Ammon's horn (tissue), 1 donor: ENCODE measurements around the gene ATXN7.

ENCODE experiments used
- DNase-seq: peaks from one replicate; pipeline ENCODE4 v3.0.0-alpha.2; 2016; ENCODE audit warnings: low spot score

Gene ATXN7

GRCh38 chr3:63864965-63865327 lies 1.3 kb downstream of the ATXN7 start:
- no peak for DNase-seq

- DNase-seq = no peak
Measured at GRCh38 chr3:63867225-63867624, 3.6 kb downstream of the ATXN7 start.

- DNase-seq = no peak
Measured at GRCh38 chr3:63869940-63870614, 6.4 kb downstream of the ATXN7 start.

GRCh38 chr3:63870615-63871005 lies 6.9 kb downstream of the ATXN7 start:
- DNase-seq = no peak

GRCh38 chr3:63872135-63872924 lies 8.7 kb downstream of the ATXN7 start:
- no peak for DNase-seq

- DNase-seq = no peak
Measured at GRCh38 chr3:63874769-63875168, 11.1 kb downstream of the ATXN7 start.

GRCh38 chr3:63875510-63875909 lies 11.8 kb downstream of the ATXN7 start:
- no peak for DNase-seq

GRCh38 chr3:63876260-63876659 lies 12.6 kb downstream of the ATXN7 start:
- DNase-seq = no peak

GRCh38 chr3:63877737-63878393 lies 14.2 kb downstream of the ATXN7 start:
- DNase-seq = no peak

- DNase-seq = no peak
Measured at GRCh38 chr3:63878394-63879060, 14.9 kb downstream of the ATXN7 start.

GRCh38 chr3:63880653-63881052 lies 17.0 kb downstream of the ATXN7 start:
- DNase-seq = no peak

- no peak for DNase-seq
Measured at GRCh38 chr3:63886858-63887257, 23.2 kb downstream of the ATXN7 start.

- no peak for DNase-seq
Measured at GRCh38 chr3:63891518-63891917, 27.9 kb downstream of the ATXN7 start.

GRCh38 chr3:63892773-63893352 lies 29.2 kb downstream of the ATXN7 start:
- no peak for DNase-seq

GRCh38 chr3:63895422-63896189 lies 31.9 kb downstream of the ATXN7 start:
- DNase-seq = no peak

- DNase-seq = no peak
Measured at GRCh38 chr3:63896332-63897030, 32.8 kb downstream of the ATXN7 start.

- DNase-seq = no peak
Measured at GRCh38 chr3:63900010-63900409, 36.3 kb downstream of the ATXN7 start.

- DNase-seq = no peak
Measured at GRCh38 chr3:63900459-63900858, 36.8 kb downstream of the ATXN7 start.

- DNase-seq = no peak
Measured at GRCh38 chr3:63905731-63906620, 42.3 kb downstream of the ATXN7 start.
